Keratinocyte (primary cell): ENCODE results near the gene RANBP9.

Source experiments
- EZH2 ChIP-seq: IDR thresholded peaks from one replicate; pipeline ENCODE4 v1.6.1; 2012; ENCODE audit warnings: inconsistent platforms, mild to moderate bottlenecking, low read length, moderate library complexity
- TF ChIP-seq, protein P1 (sequence below), 3 experiments: IDR thresholded peaks in 1 of 3; conservative IDR thresholded peaks in 1 of 3; optimal IDR thresholded peaks in 1 of 3; 2 replicates in 2 of 3; 3 replicates in 1 of 3; pipeline versions ENCODE3 to v1.5.1; 2011; ENCODE audit warnings: low read length in 3 of 3, mild to moderate bottlenecking in 3 of 3, moderate library complexity in 2 of 3, control low read depth in 1 of 3, inconsistent platforms in 1 of 3; ENCODE audit not compliant: insufficient read depth in 2 of 3; ENCODE audit errors: extremely low read depth in 1 of 3

DNA sequence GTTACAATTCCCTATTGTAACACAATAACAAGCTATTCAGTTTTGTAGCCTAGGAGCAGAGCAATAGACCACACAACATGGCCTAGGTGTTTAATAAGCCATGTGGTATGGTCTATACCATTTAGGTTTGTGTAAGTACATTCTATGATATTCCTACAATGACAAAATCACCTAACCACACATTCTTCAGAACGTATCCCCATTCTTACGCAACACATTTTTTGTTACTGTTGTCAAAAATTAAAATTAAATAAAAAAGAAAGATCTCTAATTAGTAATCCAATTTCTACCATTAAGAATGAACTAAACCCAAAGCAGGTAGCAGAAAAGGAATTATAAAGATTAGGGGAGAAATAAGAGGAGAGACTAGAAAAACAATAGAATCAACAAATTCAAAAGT lies 44.0 kb downstream of the RANBP9 start:
- TF ChIP-seq, protein P1, sequence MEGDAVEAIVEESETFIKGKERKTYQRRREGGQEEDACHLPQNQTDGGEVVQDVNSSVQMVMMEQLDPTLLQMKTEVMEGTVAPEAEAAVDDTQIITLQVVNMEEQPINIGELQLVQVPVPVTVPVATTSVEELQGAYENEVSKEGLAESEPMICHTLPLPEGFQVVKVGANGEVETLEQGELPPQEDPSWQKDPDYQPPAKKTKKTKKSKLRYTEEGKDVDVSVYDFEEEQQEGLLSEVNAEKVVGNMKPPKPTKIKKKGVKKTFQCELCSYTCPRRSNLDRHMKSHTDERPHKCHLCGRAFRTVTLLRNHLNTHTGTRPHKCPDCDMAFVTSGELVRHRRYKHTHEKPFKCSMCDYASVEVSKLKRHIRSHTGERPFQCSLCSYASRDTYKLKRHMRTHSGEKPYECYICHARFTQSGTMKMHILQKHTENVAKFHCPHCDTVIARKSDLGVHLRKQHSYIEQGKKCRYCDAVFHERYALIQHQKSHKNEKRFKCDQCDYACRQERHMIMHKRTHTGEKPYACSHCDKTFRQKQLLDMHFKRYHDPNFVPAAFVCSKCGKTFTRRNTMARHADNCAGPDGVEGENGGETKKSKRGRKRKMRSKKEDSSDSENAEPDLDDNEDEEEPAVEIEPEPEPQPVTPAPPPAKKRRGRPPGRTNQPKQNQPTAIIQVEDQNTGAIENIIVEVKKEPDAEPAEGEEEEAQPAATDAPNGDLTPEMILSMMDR (optimal IDR thresholded peaks at IDR 0.05 in 1 of 3, IDR thresholded peaks at IDR 0.05 in 1 of 3, conservative IDR thresholded peaks at IDR 0.05 in 1 of 3; ENCODE audit: extremely low read depth in 1 of 3, insufficient read depth in 2 of 3, low read length in 3 of 3) = no peak
- no peak for TF ChIP-seq EZH2
